ENCODE data around the gene ZBTB46. TPM values are rescaled to one million over a fixed set of nuclear protein-coding genes. Genes with fewer than 3 reads are reported as not detected.
"Not testable (repeated sequence)": the region's sequence is repeated elsewhere in the genome, so short reads cannot be mapped to it uniquely, and the experiment has no call there.

The ZBTB46 gene
- total RNA-seq, 1 experiment from 2014 or later, result 3.6 TPM

DNA sequence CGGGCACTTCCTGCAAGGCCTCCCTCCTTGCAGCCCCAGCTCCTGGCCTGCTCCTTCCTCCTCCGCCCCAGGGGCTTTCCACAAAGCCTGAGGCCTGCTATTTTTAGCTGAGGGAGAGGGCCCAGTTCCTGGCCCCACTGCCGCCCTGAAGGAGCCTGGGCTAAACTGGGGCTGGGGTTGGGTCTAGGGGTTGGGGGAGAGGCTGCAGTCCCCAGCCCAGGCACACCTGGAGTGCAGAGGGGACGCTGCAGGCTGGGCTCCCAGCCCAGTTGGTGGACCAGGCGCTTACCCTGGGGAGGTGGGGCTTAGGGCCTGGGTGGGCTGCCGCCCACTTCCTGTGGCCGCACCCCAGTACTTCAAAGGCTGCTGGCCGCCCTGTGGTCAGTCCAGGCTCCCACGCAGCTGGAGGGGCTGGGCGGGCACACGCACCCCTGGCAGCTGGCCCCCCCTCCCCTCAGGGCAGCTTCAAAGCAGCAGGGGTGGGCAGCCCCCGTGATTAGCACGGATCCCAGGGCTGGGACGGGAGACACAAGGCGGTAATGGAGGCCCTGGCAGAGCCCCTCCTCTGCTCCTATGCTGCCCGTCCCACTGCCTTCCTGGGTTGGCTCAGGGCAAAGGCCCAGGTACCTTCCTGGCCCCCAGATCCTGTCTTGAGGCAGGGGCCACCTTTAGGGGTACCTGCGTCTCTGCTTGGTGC lies 23.2 kb upstream of the ZBTB46 start:
- no TSS peak for BruUV-seq (replicated peaks)
- CTCF ChIA-PET, result no interaction called here
- Histone ChIP-seq H3K9me3 (ENCODE audit: insufficient read depth, low read depth) (no peaks in the 10 kb centered on the region), H3K4me1 (replicated peaks; ENCODE audit: insufficient read depth) (peaks cover 10% of the 10 kb centered on the region), H3F3A (ENCODE audit: insufficient read depth, low read depth) (peaks cover 35% of the 10 kb centered on the region), H3K27me3 (ENCODE audit: insufficient read depth, low read depth) (no peaks in the 10 kb centered on the region), H3K4me3 (no peak overlapping the region), H3K9me2 (ENCODE audit: insufficient read depth) (no peaks in the 10 kb centered on the region), H3K79me2 (ENCODE audit: low read depth) (no peaks in the 10 kb centered on the region), H3K27ac (no peak overlapping the region), H4K20me1 (ENCODE audit: insufficient read depth) (peaks cover 10% of the 10 kb centered on the region), H3K36me3 (ENCODE audit: low read depth) (no peaks in the 10 kb centered on the region), H3K4me2 (no peak overlapping the region), H2AFZ (no peak overlapping the region)
- intact Hi-C loops (cut with micrococcal nuclease; ENCODE audit: unreplicated experiment), result no loop called here
- DNase-seq, result no peak
- no peak for TF ChIP-seq EZH2 (IDR thresholded peaks at IDR 0.05; ENCODE audit: low read depth)
- TF ChIP-seq, protein P1, sequence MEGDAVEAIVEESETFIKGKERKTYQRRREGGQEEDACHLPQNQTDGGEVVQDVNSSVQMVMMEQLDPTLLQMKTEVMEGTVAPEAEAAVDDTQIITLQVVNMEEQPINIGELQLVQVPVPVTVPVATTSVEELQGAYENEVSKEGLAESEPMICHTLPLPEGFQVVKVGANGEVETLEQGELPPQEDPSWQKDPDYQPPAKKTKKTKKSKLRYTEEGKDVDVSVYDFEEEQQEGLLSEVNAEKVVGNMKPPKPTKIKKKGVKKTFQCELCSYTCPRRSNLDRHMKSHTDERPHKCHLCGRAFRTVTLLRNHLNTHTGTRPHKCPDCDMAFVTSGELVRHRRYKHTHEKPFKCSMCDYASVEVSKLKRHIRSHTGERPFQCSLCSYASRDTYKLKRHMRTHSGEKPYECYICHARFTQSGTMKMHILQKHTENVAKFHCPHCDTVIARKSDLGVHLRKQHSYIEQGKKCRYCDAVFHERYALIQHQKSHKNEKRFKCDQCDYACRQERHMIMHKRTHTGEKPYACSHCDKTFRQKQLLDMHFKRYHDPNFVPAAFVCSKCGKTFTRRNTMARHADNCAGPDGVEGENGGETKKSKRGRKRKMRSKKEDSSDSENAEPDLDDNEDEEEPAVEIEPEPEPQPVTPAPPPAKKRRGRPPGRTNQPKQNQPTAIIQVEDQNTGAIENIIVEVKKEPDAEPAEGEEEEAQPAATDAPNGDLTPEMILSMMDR (conservative IDR thresholded peaks at IDR 0.05), result no peak
- POLR2A ChIA-PET (ENCODE audit: unreplicated experiment), result interaction anchor here (0.6 to 0.9 kb wide), 3 partner anchors 43 to 120 kb away, joined by 5 to 25 read pairs (median 16); no protein-coding TSS in a partner anchor

DNA sequence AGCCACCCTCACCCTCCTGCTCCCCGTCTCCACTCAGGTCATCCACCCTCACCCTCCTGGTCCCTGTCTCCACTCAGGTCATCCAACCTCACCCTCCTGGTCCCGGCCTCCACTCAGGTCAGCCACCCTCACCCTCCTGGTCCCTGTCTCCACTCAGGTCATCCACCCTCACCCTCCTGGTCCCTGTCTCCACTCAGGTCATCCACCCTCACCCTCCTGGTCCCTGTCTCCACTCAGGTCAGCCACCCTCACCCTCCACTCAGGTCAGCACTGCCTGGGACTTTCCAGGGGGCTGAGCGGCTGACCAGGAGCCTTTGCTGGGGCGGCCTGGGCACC lies 22.6 kb upstream of the ZBTB46 start:
- H3K9me3 ChIP-seq (ENCODE audit: insufficient read depth, low read depth); H3K4me3 ChIP-seq; intact Hi-C loops (cut with micrococcal nuclease; ENCODE audit: unreplicated experiment); H4K20me1 ChIP-seq (ENCODE audit: insufficient read depth); H2AFZ ChIP-seq; CTCF ChIA-PET; DNase-seq; BruUV-seq (replicated peaks); H3K27ac ChIP-seq; H3K9me2 ChIP-seq (ENCODE audit: insufficient read depth); H3K27me3 ChIP-seq (ENCODE audit: insufficient read depth, low read depth); H3K36me3 ChIP-seq (ENCODE audit: low read depth); H3K79me2 ChIP-seq (ENCODE audit: low read depth); H3K4me2 ChIP-seq: not testable (repeated sequence)
- peaks cover 13% of the 10 kb centered on the region for H3K4me1 ChIP-seq (replicated peaks; ENCODE audit: insufficient read depth)
- H3F3A ChIP-seq (ENCODE audit: insufficient read depth, low read depth), result peaks cover 31% of the 10 kb centered on the region
- POLR2A ChIA-PET (ENCODE audit: unreplicated experiment), result interaction anchor here (0.6 to 0.9 kb wide), 2 partner anchors 43 to 120 kb away, joined by 16 to 25 read pairs; no protein-coding TSS in a partner anchor

DNA sequence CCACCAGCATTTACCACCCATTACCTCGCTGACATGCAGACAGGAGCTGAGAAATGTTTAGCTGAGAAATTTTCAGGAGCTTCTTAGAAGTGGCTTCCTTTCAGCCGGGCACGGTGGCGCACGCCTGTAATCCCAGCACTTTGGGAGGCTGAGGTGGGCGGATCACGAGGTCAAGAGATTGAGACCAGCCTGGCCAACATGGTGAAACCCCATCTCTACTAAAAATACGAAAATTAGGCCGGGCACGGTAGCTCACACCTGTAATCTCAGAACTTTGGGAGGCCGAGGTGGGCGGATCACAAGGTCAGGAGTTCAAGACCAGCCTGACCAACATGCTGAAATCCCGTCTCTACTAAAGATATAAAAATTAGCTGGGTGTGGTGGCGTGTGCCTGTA lies 20.5 kb upstream of the ZBTB46 start:
- H3K4me2 ChIP-seq; DNase-seq; H3K4me3 ChIP-seq; BruUV-seq (replicated peaks); H3K27me3 ChIP-seq (ENCODE audit: insufficient read depth, low read depth); H3K79me2 ChIP-seq (ENCODE audit: low read depth); H3K9me2 ChIP-seq (ENCODE audit: insufficient read depth); H2AFZ ChIP-seq; H3K9me3 ChIP-seq (ENCODE audit: insufficient read depth, low read depth); H3K36me3 ChIP-seq (ENCODE audit: low read depth); H4K20me1 ChIP-seq (ENCODE audit: insufficient read depth); H3K27ac ChIP-seq; intact Hi-C loops (cut with micrococcal nuclease; ENCODE audit: unreplicated experiment); POLR2A ChIA-PET (ENCODE audit: unreplicated experiment): not testable (repeated sequence)
- Histone ChIP-seq H3K4me1 (replicated peaks; ENCODE audit: insufficient read depth) (peaks cover 34% of the 10 kb centered on the region), H3F3A (ENCODE audit: insufficient read depth, low read depth) (peaks cover 28% of the 10 kb centered on the region; the same call in 1 of the 2 replicates)
- CTCF ChIA-PET, result interaction anchor here (0.5 kb wide), 1 partner anchor 67 kb away, joined by 3 read pairs; no protein-coding TSS in a partner anchor

DNA sequence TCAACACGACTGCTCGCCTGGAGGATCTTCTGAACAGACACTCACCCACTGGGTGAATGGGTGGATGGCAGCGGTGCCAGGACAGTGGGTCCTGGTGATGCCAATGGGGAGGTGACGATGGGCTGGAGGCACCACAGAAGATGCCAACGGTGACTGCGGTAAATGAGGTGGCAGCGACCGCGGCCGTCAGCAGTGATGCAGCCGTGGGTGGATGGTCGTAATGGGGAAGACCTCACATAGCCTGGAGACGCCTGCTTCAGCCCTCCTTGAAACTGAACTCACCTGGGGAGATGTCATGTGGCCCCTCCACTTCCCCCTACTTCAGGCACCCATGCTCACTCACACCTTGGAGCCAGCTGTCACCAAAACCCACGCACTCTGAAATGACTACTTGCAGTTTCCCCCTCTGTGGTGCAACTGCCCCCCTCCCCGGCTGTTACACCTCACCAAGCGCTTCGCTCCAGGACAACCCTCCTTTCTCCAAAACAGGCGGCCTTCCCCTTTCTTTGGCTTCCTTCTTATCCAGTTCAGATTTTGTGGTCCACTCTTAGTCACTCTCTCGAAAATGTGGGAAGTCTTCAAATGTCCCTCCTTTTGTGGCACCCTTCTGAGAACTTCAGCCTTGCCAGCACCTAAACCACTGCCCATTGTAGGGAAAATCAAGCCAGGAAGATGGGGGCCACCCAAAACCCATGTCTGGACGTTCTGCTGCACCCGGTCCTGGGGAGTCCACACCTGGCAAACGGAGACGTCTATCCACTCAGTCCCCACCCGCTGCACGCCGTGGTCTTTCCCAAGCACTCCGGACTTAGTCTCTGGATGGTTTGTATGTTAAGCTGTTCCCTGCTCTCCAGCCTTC lies 19.9 kb upstream of the ZBTB46 start:
- TSS peak; percentile 79 for BruUV-seq (replicated peaks)
- H4K20me1 ChIP-seq (ENCODE audit: insufficient read depth), result no peaks in the 10 kb centered on the region
- ChIA-PET CTCF (interaction anchor here (0.5 kb wide), 1 partner anchor 66 kb away, joined by 3 read pairs; no protein-coding TSS in a partner anchor), POLR2A (ENCODE audit: unreplicated experiment) (no interaction called here)
- DNase-seq, result peak in 1 of 2 experiments; percentile 30
- H3K79me2 ChIP-seq (ENCODE audit: low read depth), result no peaks in the 10 kb centered on the region
- no peak overlapping the region for H2AFZ ChIP-seq
- TF ChIP-seq, protein P1 (conservative IDR thresholded peaks at IDR 0.05), result no peak
- TF ChIP-seq EZH2 (IDR thresholded peaks at IDR 0.05; ENCODE audit: low read depth), result no peak
- H3K27me3 ChIP-seq (ENCODE audit: insufficient read depth, low read depth), result no peaks in the 10 kb centered on the region
- no peak overlapping the region for H3K4me3 ChIP-seq
- no peaks in the 10 kb centered on the region for H3K36me3 ChIP-seq (ENCODE audit: low read depth)
- peaks cover 40% of the 10 kb centered on the region for H3K4me1 ChIP-seq (replicated peaks; ENCODE audit: insufficient read depth)
- no peak overlapping the region for H3K4me2 ChIP-seq
- intact Hi-C loops (cut with micrococcal nuclease; ENCODE audit: unreplicated experiment), result no loop called here
- H3K9me2 ChIP-seq (ENCODE audit: insufficient read depth), result no peaks in the 10 kb centered on the region
- peaks cover 30% of the 10 kb centered on the region; the same call in 1 of the 2 replicates for H3F3A ChIP-seq (ENCODE audit: insufficient read depth, low read depth)
- peak overlapping the region; percentile 85; the same call in 1 of the 2 replicates for H3K27ac ChIP-seq
- H3K9me3 ChIP-seq (ENCODE audit: insufficient read depth, low read depth), result no peaks in the 10 kb centered on the region
